Astrocyte (in vitro differentiated cells and primary cell): ENCODE results near the gene TENM3.

ENCODE experiments used
- EZH2 ChIP-seq: IDR thresholded peaks from 2 replicates; pipeline ENCODE4 v1.6.1; 2012; ENCODE audit warnings: mild to moderate bottlenecking, low read length, inconsistent platforms; ENCODE audit not compliant: insufficient read depth
- TF ChIP-seq, protein P1 (sequence below): IDR thresholded peaks from 2 replicates; pipeline ENCODE4 v1.5.1; 2011; ENCODE audit warnings: low read depth, mild to moderate bottlenecking, inconsistent platforms, low read length, moderate library complexity; ENCODE audit not compliant: insufficient read depth

DNA sequence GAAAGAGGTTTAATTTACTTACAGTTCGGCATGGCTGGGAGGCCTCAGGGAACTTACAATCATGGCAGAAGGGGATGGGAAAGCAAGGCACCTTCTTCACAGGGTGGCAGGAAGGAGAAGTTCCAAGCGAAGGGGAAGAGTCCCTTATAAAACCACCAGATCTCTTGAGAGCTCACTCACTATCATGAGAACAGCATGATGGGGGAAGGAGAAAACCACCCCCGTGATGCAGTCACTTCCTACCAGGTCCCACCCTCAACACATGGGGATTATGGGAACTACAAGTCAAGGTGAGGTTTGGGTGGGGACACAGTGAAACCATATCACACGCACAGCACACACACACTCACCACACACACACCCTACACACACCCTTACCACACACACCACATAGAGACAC is 569.7 kb downstream of the TENM3 start:
- TF ChIP-seq, protein P1, sequence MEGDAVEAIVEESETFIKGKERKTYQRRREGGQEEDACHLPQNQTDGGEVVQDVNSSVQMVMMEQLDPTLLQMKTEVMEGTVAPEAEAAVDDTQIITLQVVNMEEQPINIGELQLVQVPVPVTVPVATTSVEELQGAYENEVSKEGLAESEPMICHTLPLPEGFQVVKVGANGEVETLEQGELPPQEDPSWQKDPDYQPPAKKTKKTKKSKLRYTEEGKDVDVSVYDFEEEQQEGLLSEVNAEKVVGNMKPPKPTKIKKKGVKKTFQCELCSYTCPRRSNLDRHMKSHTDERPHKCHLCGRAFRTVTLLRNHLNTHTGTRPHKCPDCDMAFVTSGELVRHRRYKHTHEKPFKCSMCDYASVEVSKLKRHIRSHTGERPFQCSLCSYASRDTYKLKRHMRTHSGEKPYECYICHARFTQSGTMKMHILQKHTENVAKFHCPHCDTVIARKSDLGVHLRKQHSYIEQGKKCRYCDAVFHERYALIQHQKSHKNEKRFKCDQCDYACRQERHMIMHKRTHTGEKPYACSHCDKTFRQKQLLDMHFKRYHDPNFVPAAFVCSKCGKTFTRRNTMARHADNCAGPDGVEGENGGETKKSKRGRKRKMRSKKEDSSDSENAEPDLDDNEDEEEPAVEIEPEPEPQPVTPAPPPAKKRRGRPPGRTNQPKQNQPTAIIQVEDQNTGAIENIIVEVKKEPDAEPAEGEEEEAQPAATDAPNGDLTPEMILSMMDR, result no peak
- no peak for TF ChIP-seq EZH2
